DND-41 (cell line): Measurements from ENCODE around the gene RPL6.
"Not testable (repeated sequence)": the region's sequence is repeated elsewhere in the genome, so short reads cannot be mapped to it uniquely, and the experiment has no call there.

Experiments
- ATAC-seq: fragments of 200-7000 bp; cut with Tn5 transposase; 3 replicates; pipeline ENCODE4 v1.9.1; 2021; ENCODE audit warnings: low read depth; ENCODE audit not compliant: insufficient read depth
- DNase-seq: peaks from one replicate; pipeline ENCODE4 v3.0.0-alpha.2; 2020
- H2AFZ ChIP-seq: 2 replicates; pipeline ENCODE4 v1.6.0; 2012; ENCODE audit warnings: low read depth, low read length
- H3K27ac ChIP-seq: 2 replicates; pipeline ENCODE4 v1.5.1; 2012; ENCODE audit warnings: low read length, inconsistent platforms
- H3K27me3 ChIP-seq: fragments of 200-600 bp; sonication (generic); 2 replicates; pipeline ENCODE4 v1.6.0; 2012; ENCODE audit warnings: low read length, mild to moderate bottlenecking, inconsistent platforms; ENCODE audit not compliant: insufficient read depth, poor library complexity
- H3K36me3 ChIP-seq: 2 replicates; pipeline ENCODE4 v1.5.1; 2012; ENCODE audit warnings: low read length, inconsistent platforms; ENCODE audit not compliant: insufficient read depth
- H3K4me1 ChIP-seq: 2 replicates; pipeline ENCODE4 v1.5.1; 2012; ENCODE audit warnings: mild to moderate bottlenecking, low read length; ENCODE audit not compliant: insufficient read depth
- H3K4me2 ChIP-seq: 2 replicates; pipeline ENCODE4 v1.6.0; 2012; ENCODE audit warnings: mild to moderate bottlenecking, moderate library complexity, low read length, inconsistent platforms; ENCODE audit not compliant: insufficient read depth
- H3K4me3 ChIP-seq, 2 experiments: fragments of 200-600 bp in 1 of 2; shearing (Covaris generic) in 1 of 2; 2 replicates each; pipeline ENCODE4 v1.5.1; 2012 to 2016; ENCODE audit warnings: inconsistent platforms in 2 of 2, low read length in 2 of 2, mild to moderate bottlenecking in 2 of 2, low read depth in 1 of 2, moderate library complexity in 1 of 2
- H3K79me2 ChIP-seq: 2 replicates; pipeline ENCODE4 v1.6.0; 2012; ENCODE audit warnings: low read length, inconsistent platforms; ENCODE audit not compliant: insufficient read depth
- H3K9ac ChIP-seq: 2 replicates; pipeline ENCODE4 v1.6.0; 2012; ENCODE audit warnings: low read depth, mild to moderate bottlenecking, inconsistent platforms, low read length, moderate library complexity
- H3K9me3 ChIP-seq: 2 replicates; pipeline ENCODE4 v1.5.1; 2012; ENCODE audit warnings: low read length, moderate library complexity, mild to moderate bottlenecking, inconsistent platforms; ENCODE audit not compliant: insufficient read depth, severe bottlenecking
- H4K20me1 ChIP-seq: 2 replicates; pipeline ENCODE4 v1.6.0; 2012; ENCODE audit warnings: low read length; ENCODE audit not compliant: insufficient read depth
- CTCF ChIP-seq: IDR thresholded peaks from 2 replicates; pipeline ENCODE4 v1.5.1; 2012; ENCODE audit warnings: borderline replicate concordance, low read length, moderate library complexity, mild to moderate bottlenecking; ENCODE audit not compliant: poor library complexity, severe bottlenecking; ENCODE audit errors: extremely low read depth
- EZH2 ChIP-seq: IDR thresholded peaks from 3 replicates; pipeline ENCODE4 v1.6.1; 2012; ENCODE audit warnings: borderline replicate concordance, low read depth, mild to moderate bottlenecking, moderate library complexity, low read length, inconsistent platforms; ENCODE audit not compliant: severe bottlenecking

RPL6 gene

GRCh38 chr12:112456029-112456428 lies 46.6 kb upstream of the RPL6 start:
- Histone ChIP-seq H4K20me1 (peaks cover 3% of the 10 kb centered on the region; the same call in 1 of the 2 replicates), H3K27me3 (no peaks in the 10 kb centered on the region), H3K9ac (no peak overlapping the region), H3K4me2 (no peak overlapping the region), H3K79me2 (no peaks in the 10 kb centered on the region; the same call in 1 of the 2 replicates), H3K36me3 (peaks cover 72% of the 10 kb centered on the region), H3K4me1 (no peaks in the 10 kb centered on the region), H3K27ac (no peak overlapping the region), H2AFZ (no peak overlapping the region), H3K4me3 (no peak overlapping the region), H3K9me3 (no peaks in the 10 kb centered on the region)
- ATAC-seq (no peak), DNase-seq (no peak)
- no peak for TF ChIP-seq EZH2
- TF ChIP-seq CTCF: no peak

- H3K4me3 ChIP-seq: no peak overlapping the region
- no peak for DNase-seq
- no peaks in the 10 kb centered on the region for H3K9me3 ChIP-seq
- no peak for ATAC-seq
- no peak overlapping the region for H2AFZ ChIP-seq
- TF ChIP-seq CTCF (no peak), EZH2 (no peak)
- no peak overlapping the region for H3K27ac ChIP-seq
- H3K36me3 ChIP-seq: peaks cover 80% of the 10 kb centered on the region
- H3K9ac ChIP-seq: no peak overlapping the region
- H3K27me3 ChIP-seq: no peaks in the 10 kb centered on the region
- peaks cover 6% of the 10 kb centered on the region; the same call in 1 of the 2 replicates for H4K20me1 ChIP-seq
- no peaks in the 10 kb centered on the region for H3K4me1 ChIP-seq
- no peak overlapping the region for H3K4me2 ChIP-seq
- H3K79me2 ChIP-seq: peaks cover 6% of the 10 kb centered on the region; the same call in 1 of the 2 replicates
Observed at GRCh38 chr12:112450725-112451124, 41.3 kb upstream of the RPL6 start.

GRCh38 chr12:112448165-112448564 lies 38.8 kb upstream of the RPL6 start:
- H3K4me1 ChIP-seq, H3K9me3 ChIP-seq, H3K27me3 ChIP-seq, DNase-seq, ATAC-seq, H2AFZ ChIP-seq, H3K27ac ChIP-seq, H3K4me2 ChIP-seq, H3K9ac ChIP-seq, H3K4me3 ChIP-seq: not testable (repeated sequence)
- Histone ChIP-seq H3K36me3 (peaks cover 59% of the 10 kb centered on the region), H4K20me1 (peaks cover 14% of the 10 kb centered on the region; the same call in 1 of the 2 replicates), H3K79me2 (peaks cover 22% of the 10 kb centered on the region)

GRCh38 chr12:112447106-112447505 lies 37.7 kb upstream of the RPL6 start:
- no peak overlapping the region for H3K9ac ChIP-seq
- H4K20me1 ChIP-seq: peaks cover 15% of the 10 kb centered on the region; the same call in 1 of the 2 replicates
- no peak overlapping the region for H2AFZ ChIP-seq
- peak; percentile 57; the same call in 2 of the 3 replicates for ATAC-seq
- no peak overlapping the region for H3K4me3 ChIP-seq
- no peak for DNase-seq
- no peak overlapping the region for H3K27ac ChIP-seq
- H3K9me3 ChIP-seq: no peaks in the 10 kb centered on the region
- peaks cover 51% of the 10 kb centered on the region for H3K36me3 ChIP-seq
- H3K79me2 ChIP-seq: peaks cover 31% of the 10 kb centered on the region
- no peak for TF ChIP-seq EZH2
- no peak for TF ChIP-seq CTCF
- no peak overlapping the region for H3K4me2 ChIP-seq
- H3K27me3 ChIP-seq: no peaks in the 10 kb centered on the region
- H3K4me1 ChIP-seq: no peaks in the 10 kb centered on the region
